ENCODE data around the gene SMAD1. TPM values are rescaled to one million over a fixed set of nuclear protein-coding genes. Genes with fewer than 3 reads are reported as not detected.

SMAD1 gene
- total RNA-seq: 33.2 and 33.8 TPM in 2 replicates

DNA sequence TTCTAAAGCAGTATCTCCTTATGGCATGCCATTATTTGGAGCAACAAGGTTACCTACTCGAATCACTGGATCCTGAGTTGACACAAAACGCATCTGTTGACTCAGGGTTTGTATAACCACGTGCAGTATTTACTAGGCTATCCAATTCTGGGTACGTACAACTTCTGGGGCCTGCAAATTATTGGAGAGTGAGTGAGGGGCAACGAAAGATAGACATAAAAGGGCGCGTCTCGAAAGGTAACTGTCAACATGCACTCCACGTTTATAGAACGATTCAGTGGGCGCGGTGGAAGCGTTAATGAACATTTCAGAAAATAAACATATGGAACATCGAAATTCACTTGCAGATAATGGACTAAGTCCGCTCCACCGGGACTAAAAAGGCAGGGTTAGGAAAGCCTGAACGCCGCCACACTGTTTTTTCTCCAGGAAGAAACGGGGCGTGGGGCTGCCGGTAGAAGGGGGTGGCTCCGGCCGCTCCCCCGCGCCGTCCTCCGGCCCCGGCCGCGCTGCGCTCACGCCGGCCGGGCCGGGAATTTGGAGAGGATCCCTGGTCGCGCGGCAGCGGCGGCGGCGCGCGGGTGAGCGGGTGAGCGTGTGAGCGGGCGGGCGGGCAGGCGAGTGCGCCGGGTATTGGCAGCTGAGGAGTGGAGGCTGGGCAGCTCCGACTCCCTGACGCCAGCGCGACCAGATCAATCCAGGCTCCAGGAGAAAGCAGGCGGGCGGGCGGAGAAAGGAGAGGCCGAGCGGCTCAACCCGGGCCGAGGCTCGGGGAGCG, at the start of gene SMAD1:
Gene SMAD1, plus strand, starts transcription at position 690 of the 778 bp plus-strand sequence. CDS start 32,761 bp downstream, outside the sequence.
- peak within 1 kb of the TSS; percentile 74 for H3K4me3 ChIP-seq (ENCODE audit: low read depth, low read length)
- DNase-seq (ENCODE audit: low read depth): peak; percentile 85
- TF ChIP-seq, protein P1, sequence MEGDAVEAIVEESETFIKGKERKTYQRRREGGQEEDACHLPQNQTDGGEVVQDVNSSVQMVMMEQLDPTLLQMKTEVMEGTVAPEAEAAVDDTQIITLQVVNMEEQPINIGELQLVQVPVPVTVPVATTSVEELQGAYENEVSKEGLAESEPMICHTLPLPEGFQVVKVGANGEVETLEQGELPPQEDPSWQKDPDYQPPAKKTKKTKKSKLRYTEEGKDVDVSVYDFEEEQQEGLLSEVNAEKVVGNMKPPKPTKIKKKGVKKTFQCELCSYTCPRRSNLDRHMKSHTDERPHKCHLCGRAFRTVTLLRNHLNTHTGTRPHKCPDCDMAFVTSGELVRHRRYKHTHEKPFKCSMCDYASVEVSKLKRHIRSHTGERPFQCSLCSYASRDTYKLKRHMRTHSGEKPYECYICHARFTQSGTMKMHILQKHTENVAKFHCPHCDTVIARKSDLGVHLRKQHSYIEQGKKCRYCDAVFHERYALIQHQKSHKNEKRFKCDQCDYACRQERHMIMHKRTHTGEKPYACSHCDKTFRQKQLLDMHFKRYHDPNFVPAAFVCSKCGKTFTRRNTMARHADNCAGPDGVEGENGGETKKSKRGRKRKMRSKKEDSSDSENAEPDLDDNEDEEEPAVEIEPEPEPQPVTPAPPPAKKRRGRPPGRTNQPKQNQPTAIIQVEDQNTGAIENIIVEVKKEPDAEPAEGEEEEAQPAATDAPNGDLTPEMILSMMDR (IDR thresholded peaks at IDR 0.05; ENCODE audit: insufficient read depth, low read depth, low read length): no peak

DNA sequence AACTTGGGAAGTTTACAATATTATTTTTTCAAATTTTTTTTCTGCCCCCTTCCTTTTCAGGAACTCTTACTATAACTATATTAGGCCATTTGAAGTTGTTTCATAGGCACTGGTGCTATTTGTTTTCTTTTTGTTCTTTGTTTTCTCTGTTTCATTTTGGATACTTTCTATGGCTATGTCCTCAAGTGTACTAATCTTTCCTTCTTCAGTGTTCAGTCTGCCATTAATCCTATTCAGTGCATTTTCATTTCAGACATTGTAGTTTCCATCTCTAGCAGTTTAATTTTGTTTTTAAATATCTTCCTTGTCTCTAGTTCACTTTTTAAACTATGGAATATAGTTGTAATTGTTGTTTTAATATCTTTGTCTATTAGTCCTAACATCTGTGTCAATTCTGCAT, 48.0 kb upstream of the SMAD1 start:
- no peak for DNase-seq (ENCODE audit: low read depth)
- H3K4me3 ChIP-seq (ENCODE audit: low read depth, low read length): no peak overlapping the region
- TF ChIP-seq, protein P1 (IDR thresholded peaks at IDR 0.05; ENCODE audit: insufficient read depth, low read depth, low read length): no peak

DNA sequence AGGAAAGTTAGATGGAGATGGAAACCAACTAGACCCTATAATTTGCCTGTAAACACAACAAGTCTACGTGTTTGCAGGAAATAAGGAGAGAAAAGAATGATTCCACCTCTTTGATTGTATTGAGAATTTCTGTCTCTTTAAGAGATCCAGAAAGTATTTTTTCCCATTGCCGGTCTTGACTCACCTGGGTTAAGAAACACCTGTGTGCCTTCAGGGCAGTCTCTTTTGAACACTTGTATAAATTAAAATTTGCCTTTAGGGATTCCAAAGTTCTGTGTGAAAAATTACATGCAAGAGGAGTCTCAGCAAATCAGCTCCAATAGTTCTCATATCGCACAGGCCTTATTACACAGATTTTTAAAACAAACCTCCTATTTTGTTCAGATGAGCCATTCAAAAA, 46.0 kb upstream of the SMAD1 start:
- TF ChIP-seq, protein P1 (IDR thresholded peaks at IDR 0.05; ENCODE audit: insufficient read depth, low read depth, low read length): no peak
- DNase-seq (ENCODE audit: low read depth): no peak

DNA sequence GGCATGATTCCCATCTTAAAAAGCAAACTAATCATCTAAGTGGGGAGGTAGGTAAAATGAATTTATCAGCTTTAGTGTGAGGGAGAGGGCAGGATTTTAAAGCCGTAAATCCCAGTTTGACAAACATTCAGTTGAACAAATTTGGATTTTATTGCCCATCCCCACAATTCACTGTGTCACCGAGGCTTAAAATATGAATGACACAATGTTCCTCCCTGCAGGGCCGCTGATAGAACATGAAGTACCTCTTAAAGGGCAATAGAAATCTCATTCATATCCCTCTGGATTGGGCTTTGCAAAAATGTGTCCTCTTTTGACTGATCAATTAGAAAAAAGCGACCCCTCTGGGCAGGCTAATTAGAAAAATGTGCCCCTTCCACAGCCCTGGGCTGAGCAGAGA, 45.5 kb upstream of the SMAD1 start:
- TF ChIP-seq, protein P1 (IDR thresholded peaks at IDR 0.05; ENCODE audit: insufficient read depth, low read depth, low read length): no peak
- no peak for DNase-seq (ENCODE audit: low read depth)
- no peak overlapping the region for H3K4me3 ChIP-seq (ENCODE audit: low read depth, low read length)

More for the DNA sequence above, 46.0 kb upstream of the SMAD1 start:
- H3K4me3 ChIP-seq (ENCODE audit: low read depth, low read length): no peak overlapping the region

DNA sequence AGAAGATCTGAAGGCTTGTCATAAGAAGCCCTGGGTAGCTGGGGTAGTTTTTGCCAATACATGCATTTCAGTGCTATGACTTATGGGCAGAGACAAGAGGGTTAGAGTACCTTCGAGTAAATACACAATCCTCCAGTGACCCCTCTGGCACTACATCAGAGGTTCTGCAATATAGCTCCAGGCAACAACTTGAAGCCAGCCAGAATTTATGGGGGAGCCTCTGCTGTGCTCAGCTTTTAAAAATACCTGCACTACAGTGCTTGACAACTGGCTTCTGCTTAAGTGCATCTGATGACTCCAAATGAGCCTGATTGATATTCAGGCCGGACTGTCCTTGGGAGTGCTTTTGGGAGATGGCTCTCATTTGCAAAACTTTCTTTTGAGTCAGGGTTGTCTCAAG, 44.9 kb upstream of the SMAD1 start:
- DNase-seq (ENCODE audit: low read depth): no peak
- TF ChIP-seq, protein P1 (IDR thresholded peaks at IDR 0.05; ENCODE audit: insufficient read depth, low read depth, low read length): no peak
- no peak overlapping the region for H3K4me3 ChIP-seq (ENCODE audit: low read depth, low read length)

DNA sequence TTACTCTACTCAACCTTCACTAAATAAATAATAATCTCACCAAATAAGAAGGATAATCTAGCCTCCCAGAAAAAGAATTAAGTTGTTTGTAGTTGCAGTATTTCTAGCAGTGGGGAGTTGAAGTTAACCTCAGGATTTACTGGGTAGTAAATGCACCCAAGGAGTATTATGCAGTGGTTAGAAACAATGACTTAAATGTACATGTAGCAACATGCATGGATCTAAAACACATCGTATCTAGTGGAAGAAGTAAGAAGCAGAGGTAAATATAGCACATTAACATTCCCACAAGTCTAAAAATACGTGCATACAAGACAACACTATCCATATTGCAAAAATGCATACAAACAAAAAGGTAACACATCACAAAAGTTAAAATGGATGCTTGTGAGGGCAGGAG, 44.2 kb upstream of the SMAD1 start:
- no peak for DNase-seq (ENCODE audit: low read depth)
- TF ChIP-seq, protein P1 (IDR thresholded peaks at IDR 0.05; ENCODE audit: insufficient read depth, low read depth, low read length): no peak
- H3K4me3 ChIP-seq (ENCODE audit: low read depth, low read length): no peak overlapping the region

All from fibroblast of villous mesenchyme (primary cell).